GM12872 (cell line): ENCODE measurements around the gene CNTNAP2.

ENCODE experiments used
- TF ChIP-seq, protein P1 (sequence below): IDR thresholded peaks from 3 replicates; pipeline ENCODE4 v1.5.1; 2011; ENCODE audit warnings: low read depth, mild to moderate bottlenecking, low read length, moderate library complexity; ENCODE audit not compliant: insufficient read depth

Gene CNTNAP2

DNA sequence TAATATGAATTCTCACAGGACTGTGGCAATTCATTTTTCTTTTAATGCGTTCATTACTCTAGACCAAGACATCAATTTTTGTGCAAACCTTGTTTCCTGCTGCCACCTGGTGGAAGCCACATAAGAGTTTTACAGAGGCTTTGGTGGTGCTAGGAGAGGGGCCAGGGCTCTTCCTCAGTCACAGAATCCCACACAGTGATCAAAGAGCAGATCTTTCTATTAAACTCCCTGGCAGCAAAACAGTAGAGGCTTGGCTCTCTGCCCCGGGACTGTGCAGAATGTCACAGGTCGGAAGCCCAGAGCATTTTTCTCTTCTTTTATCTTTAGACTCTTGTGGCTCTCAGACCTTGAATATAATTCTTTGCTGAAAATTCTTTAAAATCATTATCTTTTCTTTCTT is 1967.5 kb downstream of the CNTNAP2 start:
- TF ChIP-seq, protein P1, sequence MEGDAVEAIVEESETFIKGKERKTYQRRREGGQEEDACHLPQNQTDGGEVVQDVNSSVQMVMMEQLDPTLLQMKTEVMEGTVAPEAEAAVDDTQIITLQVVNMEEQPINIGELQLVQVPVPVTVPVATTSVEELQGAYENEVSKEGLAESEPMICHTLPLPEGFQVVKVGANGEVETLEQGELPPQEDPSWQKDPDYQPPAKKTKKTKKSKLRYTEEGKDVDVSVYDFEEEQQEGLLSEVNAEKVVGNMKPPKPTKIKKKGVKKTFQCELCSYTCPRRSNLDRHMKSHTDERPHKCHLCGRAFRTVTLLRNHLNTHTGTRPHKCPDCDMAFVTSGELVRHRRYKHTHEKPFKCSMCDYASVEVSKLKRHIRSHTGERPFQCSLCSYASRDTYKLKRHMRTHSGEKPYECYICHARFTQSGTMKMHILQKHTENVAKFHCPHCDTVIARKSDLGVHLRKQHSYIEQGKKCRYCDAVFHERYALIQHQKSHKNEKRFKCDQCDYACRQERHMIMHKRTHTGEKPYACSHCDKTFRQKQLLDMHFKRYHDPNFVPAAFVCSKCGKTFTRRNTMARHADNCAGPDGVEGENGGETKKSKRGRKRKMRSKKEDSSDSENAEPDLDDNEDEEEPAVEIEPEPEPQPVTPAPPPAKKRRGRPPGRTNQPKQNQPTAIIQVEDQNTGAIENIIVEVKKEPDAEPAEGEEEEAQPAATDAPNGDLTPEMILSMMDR, result peak; percentile 48; the same call in 2 of the 3 replicates

DNA sequence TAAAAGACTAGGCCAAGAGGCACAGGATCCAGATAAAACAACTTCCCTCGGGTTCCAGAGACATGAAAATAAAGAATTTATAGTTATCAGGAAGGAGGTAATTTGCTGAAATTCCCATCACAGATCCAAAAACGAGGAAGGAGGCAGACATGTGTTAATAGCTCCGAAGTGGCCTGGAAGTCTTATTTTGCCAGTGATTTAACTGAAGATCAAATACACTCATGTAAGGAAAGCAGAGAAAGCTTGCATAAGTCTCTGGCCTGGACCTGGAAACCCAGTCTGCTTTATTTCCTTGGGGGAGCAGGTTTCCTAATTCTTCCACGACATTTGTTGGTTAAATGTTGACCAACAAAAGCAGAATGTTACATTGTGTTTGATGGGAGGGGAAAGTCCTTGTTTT is 1975.3 kb downstream of the CNTNAP2 start:
- TF ChIP-seq, protein P1, result no peak

DNA sequence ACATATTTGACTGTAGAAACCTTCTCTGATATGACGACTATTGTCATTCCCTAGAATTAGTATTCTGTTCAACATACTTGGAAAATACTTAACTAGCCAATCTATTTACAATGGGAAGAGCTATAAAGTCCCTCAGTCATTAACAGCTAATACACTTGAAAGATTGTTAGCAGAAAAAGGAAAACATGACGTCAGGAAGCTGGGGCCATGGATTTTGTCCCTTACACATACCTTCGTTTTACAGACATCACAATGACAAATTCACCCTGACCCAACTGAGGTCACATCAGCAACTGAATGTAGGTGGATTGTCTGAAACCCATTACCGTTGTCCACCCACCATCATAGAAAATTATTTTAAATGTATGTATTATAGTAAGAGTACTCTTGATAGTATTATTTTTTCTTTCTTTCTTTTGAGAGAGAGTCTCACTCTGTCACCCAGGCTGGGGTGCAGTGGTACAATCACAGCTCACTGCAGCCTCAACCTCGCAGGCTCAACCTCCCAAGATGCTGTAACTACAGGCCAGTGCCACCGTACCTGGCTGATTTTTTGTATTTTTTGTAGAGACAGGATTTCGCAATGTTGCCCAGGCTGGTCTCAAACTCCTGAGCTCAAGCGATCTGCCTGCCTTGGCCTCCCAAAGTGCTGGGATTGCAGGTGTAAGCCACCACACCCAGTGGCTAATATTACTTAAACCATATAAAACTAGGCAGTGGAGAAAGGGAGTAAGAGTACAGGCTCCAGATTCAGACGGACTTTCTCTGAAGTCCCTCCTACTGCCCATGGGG is 1977.0 kb downstream of the CNTNAP2 start:
- TF ChIP-seq, protein P1, result no peak

DNA sequence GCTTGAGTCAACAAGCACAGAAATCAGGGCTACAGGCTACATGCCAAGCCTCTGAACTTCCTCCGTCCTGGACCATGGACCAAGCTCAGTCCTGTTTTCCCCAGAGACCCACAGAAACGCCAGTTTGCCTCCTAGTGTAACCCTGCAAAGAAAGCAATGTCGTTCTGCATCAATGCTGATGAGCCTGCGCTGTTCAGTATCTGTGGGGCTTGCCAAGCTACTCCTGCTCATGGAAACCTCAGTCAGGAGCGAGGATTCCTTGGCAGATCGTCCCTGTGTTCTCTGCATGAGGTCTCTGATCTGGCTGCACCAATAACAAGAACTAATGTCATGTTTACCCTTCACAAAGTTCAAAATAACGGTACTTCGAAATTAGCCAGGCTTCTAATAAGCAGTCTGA is 1978.5 kb downstream of the CNTNAP2 start:
- TF ChIP-seq, protein P1, result no peak

DNA sequence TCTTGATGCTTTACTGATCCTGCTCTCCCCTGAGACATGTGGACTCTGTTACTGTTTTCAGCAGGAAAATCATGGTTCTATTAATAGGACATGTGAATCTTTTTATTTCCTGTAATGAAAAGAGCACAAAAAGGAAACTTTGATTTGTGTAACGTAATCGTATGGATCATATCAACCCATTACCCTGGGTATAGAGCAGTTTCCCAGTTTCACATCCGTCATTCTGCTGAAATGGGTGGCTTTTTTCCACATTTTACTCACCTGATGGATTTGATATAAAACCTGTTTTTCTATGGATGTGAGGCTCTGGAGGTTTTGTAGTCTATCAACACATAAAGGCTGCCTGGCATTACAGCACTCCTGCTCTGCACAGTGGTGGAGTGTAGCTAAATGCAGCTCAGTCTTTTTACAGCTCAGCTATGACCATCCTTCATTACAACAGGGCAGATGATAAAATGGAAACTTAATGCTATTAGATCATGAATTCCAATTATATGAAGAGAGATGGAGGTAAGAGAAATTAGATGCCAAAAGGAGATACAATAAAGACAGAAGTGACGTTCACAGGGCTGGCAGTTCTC is 1987.6 kb downstream of the CNTNAP2 start:
- TF ChIP-seq, protein P1, result no peak

DNA sequence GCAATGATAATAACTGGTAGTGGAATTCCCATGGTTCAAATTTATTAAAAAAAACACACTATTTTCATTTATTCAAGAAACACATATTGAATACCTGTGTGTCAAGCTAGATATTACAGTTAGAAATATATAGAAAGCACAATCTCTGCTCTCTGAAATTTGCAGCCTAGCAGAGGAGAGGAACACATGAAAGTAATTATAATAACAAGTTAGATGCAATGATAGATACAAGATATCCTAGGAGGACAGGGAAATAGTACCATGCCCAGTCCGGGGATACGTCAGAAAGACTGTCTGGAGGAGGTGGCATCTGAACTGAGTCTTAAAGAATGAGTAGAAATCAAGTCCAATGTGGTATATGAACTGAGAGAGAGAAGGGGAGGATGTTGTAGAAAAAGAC is 1988.3 kb downstream of the CNTNAP2 start:
- TF ChIP-seq, protein P1, result no peak

DNA sequence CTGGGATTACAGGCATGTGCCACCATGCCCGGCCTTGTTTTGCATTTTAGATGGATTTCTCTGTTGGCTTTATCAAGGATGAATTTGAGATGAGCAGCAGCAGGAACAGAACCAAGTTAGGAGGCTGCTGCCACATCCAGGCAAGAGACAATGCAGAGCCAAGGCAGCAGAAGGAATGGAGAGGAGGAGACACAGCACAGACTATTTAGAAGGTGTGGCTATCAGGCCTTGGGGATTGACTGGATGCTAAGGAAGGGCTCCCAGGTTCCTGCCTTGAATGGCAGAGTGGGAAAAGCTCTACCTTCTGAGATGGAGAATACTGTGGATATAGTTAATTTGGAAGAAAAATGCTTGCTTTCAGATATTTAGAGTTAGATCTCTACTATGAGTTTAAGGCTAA is 1989.3 kb downstream of the CNTNAP2 start:
- TF ChIP-seq, protein P1, result no peak
